Lower leg skin (tissue), 3 donors: Measurements from ENCODE around the gene OR2V2.
"Not testable (repeated sequence)": the region's sequence is repeated elsewhere in the genome, so short reads cannot be mapped to it uniquely, and the experiment has no call there.

Experiments
- CTCF ChIP-seq, 3 donors: fragments of 450-650 bp; IDR thresholded peaks; one replicate each; pipeline ENCODE4 v1.5.1; 2016; ENCODE audit warnings: antibody characterized with exemption in 3 of 3, mild to moderate bottlenecking in 3 of 3, moderate library complexity in 2 of 3
- POLR2A ChIP-seq, 2 donors: fragments of 450-650 bp; IDR thresholded peaks; one replicate each; pipeline ENCODE4 v1.6.1; 2016 to 2017; ENCODE audit warnings: antibody characterized with exemption in 2 of 2, mild to moderate bottlenecking in 1 of 2, moderate library complexity in 1 of 2

GRCh38 chr5:181177559-181177958, 30.2 kb downstream of the OR2V2 start:
- not testable (repeated sequence) for TF ChIP-seq CTCF, POLR2A (IDR thresholded peaks at IDR 0.05)
